Ovary (tissue), 3 donors: ENCODE measurements around the gene KCNQ4.

Experiments used
- EP300 ChIP-seq: sonication (generic); formaldehyde crosslinking; IDR thresholded peaks from one replicate; pipeline ENCODE4 v1.6.1; 2017; ENCODE audit warnings: antibody characterized with exemption
- POLR2A ChIP-seq: fragments of 450-650 bp; IDR thresholded peaks from one replicate; pipeline ENCODE4 v1.6.1; 2017; ENCODE audit warnings: antibody characterized with exemption, mild to moderate bottlenecking, moderate library complexity
- TF ChIP-seq, protein P1 (sequence below), 3 donors: fragments of 450-650 bp in 2 of 3; fragments of 200-600 bp in 1 of 3; IDR thresholded peaks; one replicate each; pipeline versions ENCODE4 v1.5.1 to v1.8.0; 2016 to 2022; ENCODE audit warnings: antibody characterized with exemption in 3 of 3, mild to moderate bottlenecking in 1 of 3
- donor health status: DM: no; HTN: no; CAD: no.

DNA sequence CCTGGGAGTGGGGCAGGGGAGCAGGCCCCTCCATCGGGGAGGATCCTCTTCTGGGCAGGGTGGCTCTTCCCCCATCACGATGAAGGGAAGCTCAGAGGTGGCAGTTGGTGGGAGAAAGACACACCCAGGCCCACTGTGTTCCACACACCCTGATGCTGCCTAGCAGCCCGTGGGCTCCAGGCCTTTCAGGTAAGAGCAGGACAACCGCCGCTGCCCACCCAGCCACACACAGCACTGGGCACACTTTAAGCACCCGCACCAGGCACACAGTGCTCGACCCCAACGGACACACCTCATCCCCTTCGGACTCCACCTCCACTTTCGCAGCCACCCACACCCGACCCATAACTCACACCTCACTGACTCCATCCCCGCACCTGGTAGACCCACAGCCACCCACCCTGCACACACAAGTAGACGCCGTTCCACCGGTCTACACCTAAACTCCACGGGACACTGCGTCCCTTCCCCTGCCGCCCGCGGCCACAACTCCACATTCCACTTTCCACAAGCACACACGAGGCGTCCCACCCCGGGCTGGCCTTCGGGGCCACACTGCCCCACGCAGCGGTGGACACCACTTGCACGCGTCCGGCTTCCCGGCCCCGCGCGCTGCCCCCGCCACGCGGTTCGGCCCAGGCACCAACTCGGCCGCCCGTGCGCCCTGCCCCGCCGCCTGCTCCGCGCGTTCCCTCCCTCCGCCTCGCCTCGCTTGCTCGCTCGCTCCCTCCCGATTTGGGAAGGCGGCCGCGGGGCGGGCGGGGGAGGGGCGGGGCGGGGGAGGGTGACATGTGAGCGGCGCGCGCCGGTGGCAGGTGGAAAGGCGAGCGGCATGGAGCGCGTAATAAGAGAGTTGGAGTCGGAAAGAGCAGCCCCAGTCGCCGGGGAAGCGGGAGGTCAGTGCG is at the start of gene KCNQ4:
- TF ChIP-seq, protein P1, sequence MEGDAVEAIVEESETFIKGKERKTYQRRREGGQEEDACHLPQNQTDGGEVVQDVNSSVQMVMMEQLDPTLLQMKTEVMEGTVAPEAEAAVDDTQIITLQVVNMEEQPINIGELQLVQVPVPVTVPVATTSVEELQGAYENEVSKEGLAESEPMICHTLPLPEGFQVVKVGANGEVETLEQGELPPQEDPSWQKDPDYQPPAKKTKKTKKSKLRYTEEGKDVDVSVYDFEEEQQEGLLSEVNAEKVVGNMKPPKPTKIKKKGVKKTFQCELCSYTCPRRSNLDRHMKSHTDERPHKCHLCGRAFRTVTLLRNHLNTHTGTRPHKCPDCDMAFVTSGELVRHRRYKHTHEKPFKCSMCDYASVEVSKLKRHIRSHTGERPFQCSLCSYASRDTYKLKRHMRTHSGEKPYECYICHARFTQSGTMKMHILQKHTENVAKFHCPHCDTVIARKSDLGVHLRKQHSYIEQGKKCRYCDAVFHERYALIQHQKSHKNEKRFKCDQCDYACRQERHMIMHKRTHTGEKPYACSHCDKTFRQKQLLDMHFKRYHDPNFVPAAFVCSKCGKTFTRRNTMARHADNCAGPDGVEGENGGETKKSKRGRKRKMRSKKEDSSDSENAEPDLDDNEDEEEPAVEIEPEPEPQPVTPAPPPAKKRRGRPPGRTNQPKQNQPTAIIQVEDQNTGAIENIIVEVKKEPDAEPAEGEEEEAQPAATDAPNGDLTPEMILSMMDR (IDR thresholded peaks at IDR 0.05): no peak
- TF ChIP-seq EP300: no peak
- no peak for TF ChIP-seq POLR2A
